OCI-LY1 (cell line): ENCODE measurements around the gene AMER2.

Experiments
- CTCF ChIP-seq: fragments of 200-600 bp; sonication (generic), shearing (Covaris generic); IDR thresholded peaks from 2 replicates; pipeline ENCODE4 v1.5.1; 2017; ENCODE audit warnings: mild to moderate bottlenecking, antibody characterized with exemption, low read length, moderate library complexity, mixed read lengths
- EZH2 ChIP-seq: fragments of 200-600 bp; sonication (generic), shearing (Covaris generic); IDR thresholded peaks from 2 replicates; pipeline ENCODE4 v1.8.0; 2017; ENCODE audit warnings: borderline replicate concordance, mixed run types, mild to moderate bottlenecking, antibody characterized with exemption, low read length, moderate library complexity, mixed read lengths

- TF ChIP-seq EZH2: no peak
- no peak for TF ChIP-seq CTCF
These were observed 14.1 kb upstream of the AMER2 start for GRCh38 chr13:25186187-25186586.
